HG03571 (cell line): Measurements from ENCODE around the gene MTO1.
A peak's percentile ranks its signal among the peaks of the same experiment; 100 is the strongest.
"Not testable (repeated sequence)": the region's sequence is repeated elsewhere in the genome, so short reads cannot be mapped to it uniquely, and the experiment has no call there.

Source experiments
- ATAC-seq: cut with Tn5 transposase; IDR thresholded peaks from one replicate; pipeline ENCODE4 v1.9.1; 2021; ENCODE audit not compliant: unreplicated experiment

The MTO1 gene

DNA sequence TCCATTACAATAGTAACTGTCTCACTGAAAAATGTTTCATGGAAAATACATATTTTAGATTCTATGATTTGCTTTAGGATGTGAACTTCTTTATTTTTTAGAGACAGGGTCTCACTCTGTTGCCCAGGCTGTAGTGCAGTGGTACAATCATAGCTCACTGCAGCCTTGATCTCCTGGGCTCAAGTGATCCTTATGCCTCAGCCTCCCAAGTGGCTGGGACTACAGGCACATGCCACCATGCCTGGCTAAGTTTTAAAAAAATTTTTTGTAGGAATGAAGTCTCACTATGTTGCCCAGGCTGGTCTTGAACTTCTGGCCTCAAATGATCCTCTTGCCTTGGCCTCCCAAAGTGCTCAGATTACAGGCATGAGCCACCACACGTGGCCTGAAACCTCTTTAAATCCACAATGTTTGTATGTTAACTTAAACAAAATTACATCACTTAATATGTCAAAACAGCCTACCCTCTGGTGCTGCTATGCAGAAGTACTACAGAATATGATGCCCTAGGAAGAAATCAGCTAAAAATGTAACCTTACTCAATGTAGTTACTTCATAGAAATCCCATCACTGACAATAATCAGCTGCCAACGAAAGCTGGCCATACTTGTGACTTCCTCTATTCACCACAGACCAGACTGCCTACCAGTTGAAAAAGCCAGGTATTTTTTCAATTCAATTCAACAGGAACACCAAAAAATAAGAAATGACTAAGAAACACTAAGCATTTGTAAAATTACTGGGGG, 41.7 kb downstream of the MTO1 start:
- ATAC-seq: no peak

DNA sequence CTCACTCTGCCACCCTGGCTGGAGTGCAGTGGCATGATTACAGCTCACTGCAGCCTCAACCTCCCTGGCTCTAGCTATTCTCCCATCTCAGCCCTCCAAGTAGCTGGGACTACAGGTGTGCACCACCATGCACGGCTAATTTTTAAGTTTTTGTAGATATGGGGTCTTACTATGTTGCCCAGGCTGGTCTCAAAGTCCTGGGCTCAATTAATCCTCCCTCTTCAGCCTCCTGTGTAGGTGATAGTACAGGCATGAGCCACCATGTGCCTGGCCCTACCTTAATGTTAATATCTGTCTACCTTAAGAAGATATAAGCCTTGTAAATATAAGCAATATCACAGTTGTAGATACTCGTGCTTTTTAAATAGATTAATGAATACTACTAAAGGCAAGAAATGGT, 42.6 kb downstream of the MTO1 start:
- ATAC-seq: no peak

DNA sequence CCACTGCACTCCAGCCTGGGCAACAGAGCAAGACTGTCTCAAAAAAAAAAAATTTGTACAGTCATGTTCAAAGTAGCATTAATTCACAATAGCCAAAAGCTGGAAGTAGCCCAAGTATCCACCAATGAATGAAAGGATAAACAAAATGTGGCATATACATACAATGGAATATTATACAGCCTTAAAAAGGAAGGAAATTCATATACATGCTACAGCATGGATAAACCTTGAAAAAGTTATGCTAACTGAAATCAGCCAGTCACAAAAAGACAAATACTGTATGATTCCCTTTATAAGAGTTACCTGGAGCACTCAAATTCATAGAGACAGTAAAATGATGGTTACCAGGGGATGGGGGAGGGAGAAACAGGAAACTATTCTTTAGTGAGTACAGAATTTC, 43.6 kb downstream of the MTO1 start:
- ATAC-seq: no peak

DNA sequence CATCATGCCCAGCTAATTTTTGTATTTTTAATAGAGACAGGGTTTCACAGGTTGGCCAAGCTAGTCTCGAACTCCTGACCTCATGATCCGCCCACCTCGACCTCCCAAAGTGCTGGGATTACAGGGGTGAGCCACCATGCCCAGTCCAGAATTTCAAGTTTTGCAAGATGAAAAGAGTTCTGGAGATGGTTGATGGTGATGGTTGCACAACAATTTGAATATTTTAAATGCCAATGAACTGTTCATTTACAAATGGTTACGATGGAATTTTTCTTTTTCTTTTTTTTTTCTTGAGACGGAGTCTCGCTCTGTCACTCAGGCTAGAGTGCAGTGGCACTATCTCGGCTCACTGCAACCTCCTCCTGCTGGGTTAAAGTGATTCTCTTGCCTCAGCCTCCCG, 44.2 kb downstream of the MTO1 start:
- ATAC-seq: not testable (repeated sequence)

DNA sequence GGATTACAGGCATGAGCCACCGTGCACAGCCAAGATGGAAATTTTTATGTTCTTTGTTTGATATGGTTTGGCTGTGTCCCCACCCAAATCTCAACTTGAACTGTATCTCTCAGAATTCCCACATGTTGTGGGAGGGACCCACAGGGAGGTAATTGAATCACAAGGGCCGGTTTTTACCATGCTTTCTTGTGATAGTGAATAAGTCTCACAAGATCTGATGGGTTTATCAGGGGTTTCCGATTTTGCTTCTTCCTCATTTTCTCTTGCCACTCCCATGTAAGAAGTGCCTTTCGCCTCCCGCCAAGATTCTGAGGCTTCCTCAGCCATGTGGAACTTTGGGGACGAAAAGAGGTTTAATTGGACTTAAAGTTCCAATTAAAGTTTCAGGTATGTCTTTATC, 44.7 kb downstream of the MTO1 start:
- ATAC-seq: no peak

DNA sequence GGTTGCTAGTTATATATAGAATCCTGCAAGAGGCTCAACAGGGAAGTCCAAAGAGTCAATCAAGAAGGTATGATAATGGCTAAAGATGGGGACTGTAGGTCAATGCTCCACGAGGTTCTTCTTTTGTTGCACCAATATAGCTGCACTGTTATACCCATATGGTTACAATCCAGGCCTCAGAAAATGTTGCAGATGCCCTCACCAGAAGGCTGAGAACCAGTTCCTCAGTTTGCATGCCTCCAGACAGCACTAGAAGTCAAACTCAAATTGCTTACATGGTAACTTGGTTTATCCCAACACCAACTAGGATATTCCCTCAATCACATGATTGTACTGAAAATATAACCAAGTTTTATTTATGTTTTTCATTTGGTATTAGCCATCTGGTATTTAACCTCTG, 47.2 kb downstream of the MTO1 start:
- no peak for ATAC-seq

DNA sequence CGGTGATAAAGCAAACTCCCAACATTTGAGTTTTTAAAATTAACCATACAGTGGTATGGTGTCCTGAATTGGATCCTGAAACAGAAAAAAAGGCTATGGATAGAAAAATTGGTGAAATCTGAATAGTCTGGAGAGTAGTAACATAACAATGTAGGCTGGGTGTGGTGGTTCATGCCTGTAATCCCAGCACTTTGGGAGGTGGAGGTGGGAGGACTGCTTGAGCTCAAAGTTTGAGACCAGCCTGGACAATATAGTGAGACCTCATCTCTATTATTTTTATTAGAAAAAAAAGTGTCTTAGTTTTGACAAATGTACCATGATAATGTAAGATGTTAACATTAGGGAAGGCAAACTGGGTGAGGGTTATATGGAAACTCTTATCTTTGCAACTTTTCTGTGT, 48.3 kb downstream of the MTO1 start:
- ATAC-seq: no peak

DNA sequence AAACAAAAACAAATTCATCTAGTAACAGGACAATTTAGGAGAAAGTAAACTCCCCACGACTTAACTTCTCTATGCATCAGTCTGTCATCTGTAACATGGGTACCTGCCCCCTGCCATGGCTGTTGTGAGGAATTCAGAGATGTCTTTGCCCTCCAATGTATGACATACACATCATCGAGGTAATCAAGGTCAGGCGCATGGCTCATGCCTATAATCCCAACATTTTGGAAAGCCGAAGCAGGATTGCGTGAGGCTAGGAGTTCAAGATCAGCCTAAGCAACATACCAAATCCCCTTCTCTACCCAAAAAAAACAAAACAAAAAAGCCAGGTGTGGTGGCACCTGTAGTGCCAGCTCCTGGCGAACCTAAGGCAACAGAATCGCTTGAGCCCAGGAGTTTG, 50.3 kb downstream of the MTO1 start:
- ATAC-seq: no peak

DNA sequence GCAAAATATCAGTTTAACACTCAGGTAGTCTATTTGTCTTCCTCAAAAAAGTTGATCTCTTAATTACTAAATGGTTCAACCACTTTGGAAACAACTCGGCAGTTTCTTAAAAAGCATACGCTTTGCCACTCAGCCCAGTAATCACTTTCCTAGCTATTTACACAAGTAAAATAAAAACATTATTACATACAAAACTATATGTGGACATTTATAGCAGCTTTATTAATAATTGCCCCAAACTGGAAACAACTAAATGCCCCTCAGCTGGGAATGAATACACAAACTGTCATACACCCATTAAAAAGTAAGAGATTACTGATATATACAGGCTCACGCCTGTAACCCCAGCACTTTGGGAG, 51.9 kb downstream of the MTO1 start:
- no peak for ATAC-seq

DNA sequence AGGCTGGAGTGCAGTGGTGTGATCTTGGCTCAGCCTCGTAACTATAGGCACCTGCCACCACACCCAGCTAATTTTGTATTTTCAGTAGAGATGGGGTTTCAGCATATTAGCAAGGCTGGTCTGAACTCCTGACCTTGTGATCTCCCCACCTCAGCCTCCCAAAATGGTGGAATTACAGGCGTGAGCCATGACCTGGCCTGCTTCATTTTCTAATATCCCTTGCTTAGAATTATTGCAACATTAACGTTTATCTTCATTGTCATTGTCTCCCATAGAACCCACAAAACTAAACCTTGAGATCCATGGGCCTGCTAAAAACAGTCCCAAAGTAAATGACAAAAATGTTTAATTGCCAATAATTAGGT, 53.2 kb downstream of the MTO1 start:
- no peak for ATAC-seq

DNA sequence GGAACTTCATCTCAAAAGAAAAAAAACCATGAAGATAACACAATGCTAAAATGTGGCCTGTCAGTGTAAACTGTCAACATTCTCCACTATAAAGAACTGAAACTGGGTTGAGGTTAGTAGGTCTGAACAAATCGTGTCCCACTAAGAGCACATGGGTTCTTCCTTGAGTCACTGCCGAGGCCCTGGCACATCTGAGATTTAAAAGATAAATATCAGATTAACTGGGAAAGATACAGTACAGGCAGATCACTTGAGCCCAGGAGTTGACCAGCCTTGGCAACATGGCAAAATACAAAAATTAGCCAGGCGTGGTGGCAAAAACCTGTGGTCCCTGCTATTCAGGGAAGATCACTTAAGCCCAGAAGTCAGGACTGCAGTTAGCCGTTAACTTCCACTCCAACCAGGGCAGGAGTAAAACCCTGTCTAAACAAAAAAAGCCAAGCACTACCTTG, 53.7 kb downstream of the MTO1 start:
- peak; percentile 36 for ATAC-seq

DNA sequence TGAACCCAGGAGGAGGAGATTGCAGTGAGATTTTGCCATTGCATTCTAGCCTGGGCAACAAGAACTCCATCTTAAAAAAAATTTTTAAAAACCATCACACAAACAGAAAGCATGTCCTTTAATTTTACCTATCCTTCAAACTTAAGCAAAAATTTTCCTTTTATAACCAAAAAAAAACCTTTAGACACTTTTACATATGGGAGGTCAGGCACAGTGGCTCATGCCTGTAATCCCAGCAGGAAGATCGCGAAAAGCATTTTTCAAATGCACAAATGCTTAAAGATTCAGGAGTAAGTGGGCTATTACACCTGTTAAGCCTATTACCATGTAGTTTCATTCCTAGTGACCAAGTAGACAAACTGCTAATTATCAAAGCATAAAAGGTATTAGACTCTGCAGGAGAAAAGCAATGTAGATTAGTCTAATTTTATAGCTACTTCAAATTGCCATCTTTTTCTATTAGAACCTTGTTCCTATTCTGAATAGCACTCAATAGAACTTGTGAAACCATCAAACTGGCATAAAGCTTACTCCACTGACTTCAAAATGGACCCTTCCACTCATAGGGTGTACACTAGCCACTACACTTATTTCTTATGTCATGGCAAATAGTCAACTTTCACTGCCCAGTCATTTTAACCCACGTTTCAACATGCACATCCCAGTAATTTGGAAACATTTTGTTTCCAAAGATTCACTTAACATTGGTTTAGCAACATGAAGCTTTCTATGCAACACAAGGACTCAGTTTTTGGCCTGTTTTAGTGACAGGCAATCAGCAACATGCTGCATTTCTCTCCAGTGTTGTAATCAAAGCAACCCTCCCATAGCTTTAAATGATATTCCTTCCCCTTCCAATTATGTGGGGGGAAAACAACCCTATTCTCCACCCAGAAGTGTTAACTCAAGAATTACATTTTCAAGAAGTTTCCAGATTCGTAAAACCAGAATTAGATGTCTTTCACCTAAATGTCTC, 55.3 kb downstream of the MTO1 start:
- no peak for ATAC-seq

DNA sequence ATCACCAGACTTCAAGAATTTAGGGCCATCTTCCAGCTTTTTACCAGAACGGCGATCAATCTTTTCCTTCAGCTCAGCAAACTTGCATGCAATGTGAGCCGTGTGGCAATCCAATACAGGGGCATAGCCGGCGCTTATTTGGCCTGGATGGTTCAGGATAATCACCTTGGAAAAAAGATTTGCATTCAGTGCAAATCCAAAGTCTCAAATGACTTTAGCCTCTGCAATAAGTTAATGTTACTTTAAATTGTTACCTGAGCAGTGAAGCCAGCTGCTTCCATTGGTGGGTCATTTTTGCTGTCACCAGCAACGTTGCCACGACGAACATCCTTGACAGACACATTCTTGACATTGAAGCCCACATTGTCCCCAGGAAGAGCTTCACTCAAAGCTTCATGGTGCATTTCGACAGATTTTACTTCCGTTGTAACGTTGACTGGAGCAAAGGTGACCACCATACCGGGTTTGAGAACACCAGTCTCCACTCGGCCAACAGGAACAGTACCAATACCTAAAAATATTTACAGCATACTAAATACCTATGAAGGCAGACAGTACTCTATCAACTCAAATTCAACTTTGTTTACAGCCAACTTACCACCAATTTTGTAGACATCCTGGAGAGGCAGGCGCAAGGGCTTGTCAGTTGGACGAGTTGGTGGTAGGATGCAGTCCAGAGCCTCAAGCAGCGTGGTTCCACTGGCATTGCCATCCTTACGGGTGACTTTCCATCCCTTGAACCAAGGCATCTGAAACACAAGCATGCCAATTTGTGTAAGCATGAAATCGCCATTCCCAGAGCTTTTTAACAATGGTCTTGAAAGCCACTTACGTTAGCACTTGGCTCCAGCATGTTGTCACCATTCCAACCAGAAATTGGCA, 56.8 kb downstream of the MTO1 start:
- ATAC-seq: not testable (repeated sequence)

DNA sequence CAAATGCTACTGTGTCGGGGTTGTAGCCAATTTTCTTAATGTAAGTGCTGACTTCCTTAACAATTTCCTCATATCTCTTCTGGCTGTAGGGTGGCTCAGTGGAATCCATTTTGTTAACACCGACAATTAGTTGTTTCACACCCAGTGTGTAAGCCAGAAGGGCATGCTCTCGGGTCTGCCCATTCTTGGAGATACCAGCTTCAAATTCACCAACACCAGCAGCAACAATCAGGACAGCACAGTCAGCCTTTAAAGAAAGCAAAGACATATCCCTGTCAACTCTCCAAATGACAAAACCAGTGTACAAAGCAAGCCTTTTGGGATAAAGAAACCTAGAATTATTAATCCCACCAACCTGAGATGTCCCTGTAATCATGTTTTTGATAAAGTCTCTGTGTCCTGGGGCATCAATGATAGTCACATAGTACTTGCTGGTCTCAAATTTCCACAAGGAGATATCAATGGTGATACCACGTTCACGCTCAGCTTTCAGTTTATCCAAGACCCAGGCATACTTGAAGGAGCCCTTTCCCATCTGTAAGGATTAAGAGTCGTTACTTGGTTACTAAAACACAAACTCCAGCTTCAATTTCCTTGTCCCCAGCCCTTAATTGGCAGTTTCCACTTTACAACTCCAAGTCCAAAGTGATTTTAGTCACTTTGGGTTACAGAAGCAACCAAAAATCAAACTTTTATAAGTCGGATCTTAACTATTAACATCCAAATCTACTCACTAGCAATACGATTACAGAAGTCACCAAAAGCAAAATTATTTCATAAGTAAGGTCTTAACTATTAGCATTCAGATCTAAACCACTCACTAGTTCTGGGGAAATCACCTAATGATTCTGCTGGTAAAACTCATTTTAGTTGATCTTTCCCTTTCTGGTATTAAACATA, 57.7 kb downstream of the MTO1 start:
- not testable (repeated sequence) for ATAC-seq

DNA sequence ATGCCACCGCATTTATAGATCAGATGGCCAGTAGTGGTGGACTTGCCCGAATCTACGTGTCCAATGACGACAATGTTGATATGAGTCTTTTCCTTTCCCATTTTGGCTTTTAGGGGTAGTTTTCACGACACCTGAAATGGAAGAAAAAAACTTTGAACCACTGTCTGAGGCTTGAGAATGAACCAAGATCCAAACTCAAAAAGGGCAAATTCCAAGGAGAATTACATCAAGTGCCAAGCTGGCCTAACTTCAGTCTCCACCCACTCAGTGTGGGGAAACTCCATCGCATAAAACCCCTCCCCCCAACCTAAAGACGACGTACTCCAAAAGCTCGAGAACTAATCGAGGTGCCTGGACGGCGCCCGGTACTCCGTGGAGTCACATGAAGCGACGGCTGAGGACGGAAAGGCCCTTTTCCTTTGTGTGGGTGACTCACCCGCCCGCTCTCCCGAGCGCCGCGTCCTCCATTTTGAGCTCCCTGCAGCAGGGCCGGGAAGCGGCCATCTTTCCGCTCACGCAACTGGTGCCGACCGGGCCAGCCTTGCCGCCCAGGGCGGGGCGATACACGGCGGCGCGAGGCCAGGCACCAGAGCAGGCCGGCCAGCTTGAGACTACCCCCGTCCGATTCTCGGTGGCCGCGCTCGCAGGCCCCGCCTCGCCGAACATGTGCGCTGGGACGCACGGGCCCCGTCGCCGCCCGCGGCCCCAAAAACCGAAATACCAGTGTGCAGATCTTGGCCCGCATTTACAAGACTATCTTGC, 58.6 kb downstream of the MTO1 start:
- no peak for ATAC-seq

DNA sequence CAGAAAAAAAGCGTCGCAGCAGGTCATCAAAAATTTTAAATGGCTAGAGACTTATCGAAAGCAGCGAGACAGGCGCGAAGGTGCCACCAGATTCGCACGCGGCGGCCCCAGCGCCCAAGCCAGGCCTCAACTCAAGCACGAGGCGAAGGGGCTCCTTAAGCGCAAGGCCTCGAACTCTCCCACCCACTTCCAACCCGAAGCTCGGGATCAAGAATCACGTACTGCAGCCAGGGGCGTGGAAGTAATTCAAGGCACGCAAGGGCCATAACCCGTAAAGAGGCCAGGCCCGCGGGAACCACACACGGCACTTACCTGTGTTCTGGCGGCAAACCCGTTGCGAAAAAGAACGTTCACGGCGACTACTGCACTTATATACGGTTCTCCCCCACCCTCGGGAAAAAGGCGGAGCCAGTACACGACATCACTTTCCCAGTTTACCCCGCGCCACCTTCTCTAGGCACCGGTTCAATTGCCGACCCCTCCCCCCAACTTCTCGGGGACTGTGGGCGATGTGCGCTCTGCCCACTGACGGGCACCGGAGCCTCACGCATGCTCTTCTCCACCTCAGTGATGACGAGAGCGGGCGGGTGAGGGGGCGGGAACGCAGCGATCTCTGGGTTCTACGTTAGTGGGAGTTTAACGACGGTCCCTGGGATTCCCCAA, 59.3 kb downstream of the MTO1 start, which contains the start of gene EEF1A1:
TSS of gene EEF1A1 (minus strand) at position 345 of the 663 bp plus-strand sequence. CDS start 1,006 bp downstream, outside the sequence.
- ATAC-seq: peak; percentile 64

DNA sequence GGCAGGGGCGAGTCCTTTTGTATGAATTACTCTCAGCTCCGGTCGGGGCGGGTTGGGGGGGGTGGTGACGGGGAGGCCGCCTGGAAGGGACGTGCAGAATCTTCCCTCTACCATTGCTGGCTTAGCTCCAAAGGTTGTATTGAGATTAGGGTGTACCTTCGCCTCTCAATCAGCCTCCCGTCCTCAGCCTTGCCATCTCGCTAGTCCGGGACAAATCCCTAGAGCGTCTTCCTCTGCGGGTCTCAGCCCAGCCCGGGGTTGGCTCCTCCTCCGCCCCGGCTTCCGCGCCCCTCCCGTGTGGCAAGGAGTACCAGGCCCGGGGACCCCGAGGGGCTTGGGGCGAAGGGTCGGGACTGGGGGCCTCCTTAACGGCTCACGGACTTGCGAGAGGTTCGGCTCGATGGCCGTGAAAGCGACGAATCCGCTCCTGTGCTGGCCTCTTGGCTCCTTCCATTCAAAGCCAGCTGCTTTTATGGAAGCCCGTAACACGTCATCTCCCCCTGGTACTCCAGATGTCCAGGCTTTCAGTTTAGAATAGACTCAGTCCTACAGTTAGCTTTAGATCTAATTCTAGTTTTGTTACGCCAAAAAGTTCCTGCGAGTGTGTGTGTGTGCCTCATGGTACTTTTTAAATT, 59.9 kb downstream of the MTO1 start:
- peak; percentile 29 for ATAC-seq

DNA sequence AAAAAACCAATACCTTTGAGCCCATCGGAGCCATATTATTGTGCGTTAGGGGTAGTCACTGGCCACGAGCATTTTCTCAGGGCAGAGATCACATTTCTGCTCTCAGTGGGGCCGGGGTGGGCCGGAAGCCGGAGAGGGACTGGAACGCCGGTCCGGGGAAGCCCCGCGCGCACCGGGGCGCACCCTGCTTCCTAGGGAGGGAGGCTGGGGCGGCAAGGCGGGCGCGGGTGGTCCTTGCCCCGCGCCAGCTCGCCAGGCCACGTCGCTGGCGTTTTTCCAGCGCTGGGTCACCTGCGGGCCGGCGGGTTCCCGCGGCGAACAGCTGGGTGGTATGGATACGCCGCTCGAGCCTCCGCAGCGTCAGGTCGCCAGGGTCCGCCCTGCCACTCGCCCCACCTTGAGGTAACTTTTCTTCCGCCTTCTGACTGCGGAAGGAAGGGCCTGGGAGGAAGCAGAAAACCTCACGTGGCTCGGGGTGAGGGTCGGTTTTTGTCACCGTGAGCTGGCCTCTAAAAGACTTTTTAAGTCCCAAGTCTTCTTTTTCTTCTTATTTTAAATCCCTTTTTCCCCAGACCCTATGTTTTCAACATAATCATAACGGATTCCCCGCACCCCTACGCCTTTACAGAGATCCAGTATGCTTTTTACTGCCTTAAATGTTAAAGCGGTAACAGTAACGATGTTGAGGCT, 62.0 kb downstream of the MTO1 start:
- ATAC-seq: peak; percentile 47
